Measurements from ENCODE around the gene ZC3HAV1.
"Not testable (repeated sequence)": the region's sequence is repeated elsewhere in the genome, so short reads cannot be mapped to it uniquely, and the experiment has no call there.

ZC3HAV1 gene

DNA sequence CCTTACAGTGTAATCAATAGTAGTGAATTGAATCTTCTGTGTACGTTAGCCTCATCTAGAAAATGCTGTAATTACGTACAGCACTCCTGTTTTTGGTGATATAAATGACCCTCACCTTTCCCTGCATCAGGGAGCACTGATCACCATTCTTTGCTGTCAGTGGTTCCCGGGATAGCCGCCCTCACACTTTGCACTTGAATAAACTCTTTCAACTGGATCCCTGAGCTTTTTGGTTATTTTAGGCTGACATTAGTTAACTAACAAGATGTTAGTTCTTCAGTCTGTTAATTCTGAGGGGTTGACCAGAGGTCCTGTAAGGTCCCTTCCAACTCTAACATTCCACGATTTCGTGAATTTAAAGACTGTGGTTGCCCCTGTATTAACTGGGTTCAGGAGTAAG, 23.4 kb upstream of the ZC3HAV1 start:
- DNase-seq (ENCODE audit: low read depth, low spot score): no peak
- peak overlapping the region; percentile 78 for H3K4me3 ChIP-seq (ENCODE audit: low read depth, low read length)
- in situ Hi-C loops (cut with HindIII; ENCODE audit: low sequenced_read_pairs): no loop called here
- TF ChIP-seq, protein P1, sequence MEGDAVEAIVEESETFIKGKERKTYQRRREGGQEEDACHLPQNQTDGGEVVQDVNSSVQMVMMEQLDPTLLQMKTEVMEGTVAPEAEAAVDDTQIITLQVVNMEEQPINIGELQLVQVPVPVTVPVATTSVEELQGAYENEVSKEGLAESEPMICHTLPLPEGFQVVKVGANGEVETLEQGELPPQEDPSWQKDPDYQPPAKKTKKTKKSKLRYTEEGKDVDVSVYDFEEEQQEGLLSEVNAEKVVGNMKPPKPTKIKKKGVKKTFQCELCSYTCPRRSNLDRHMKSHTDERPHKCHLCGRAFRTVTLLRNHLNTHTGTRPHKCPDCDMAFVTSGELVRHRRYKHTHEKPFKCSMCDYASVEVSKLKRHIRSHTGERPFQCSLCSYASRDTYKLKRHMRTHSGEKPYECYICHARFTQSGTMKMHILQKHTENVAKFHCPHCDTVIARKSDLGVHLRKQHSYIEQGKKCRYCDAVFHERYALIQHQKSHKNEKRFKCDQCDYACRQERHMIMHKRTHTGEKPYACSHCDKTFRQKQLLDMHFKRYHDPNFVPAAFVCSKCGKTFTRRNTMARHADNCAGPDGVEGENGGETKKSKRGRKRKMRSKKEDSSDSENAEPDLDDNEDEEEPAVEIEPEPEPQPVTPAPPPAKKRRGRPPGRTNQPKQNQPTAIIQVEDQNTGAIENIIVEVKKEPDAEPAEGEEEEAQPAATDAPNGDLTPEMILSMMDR (IDR thresholded peaks at IDR 0.05; ENCODE audit: low read depth, low read length): no peak

DNA sequence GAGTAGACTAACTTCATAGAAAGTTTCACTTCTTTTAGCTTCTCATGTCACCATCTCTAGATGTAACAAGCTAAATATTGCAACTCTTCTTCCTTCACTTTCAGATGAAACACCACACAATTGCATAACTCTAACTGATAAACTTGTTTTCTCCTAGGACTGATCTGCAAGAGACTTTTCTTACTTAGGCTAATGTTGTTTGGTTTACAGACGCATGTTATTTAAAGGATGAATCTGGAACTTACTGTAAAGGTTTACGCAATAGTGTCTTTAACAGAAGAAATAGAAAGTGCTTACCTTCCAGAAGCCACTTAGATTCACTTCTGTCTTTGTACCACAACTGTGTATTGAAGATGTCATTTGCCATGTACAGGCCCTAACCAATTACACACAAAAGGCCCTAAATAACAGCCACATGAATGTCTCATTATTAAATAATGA, 22.1 kb upstream of the ZC3HAV1 start:
- TF ChIP-seq, protein P1 (IDR thresholded peaks at IDR 0.05; ENCODE audit: low read depth, low read length): no peak
- in situ Hi-C loops (cut with HindIII; ENCODE audit: low sequenced_read_pairs): no loop called here
- no peak for DNase-seq (ENCODE audit: low read depth, low spot score)
- no peak overlapping the region for H3K4me3 ChIP-seq (ENCODE audit: low read depth, low read length)

DNA sequence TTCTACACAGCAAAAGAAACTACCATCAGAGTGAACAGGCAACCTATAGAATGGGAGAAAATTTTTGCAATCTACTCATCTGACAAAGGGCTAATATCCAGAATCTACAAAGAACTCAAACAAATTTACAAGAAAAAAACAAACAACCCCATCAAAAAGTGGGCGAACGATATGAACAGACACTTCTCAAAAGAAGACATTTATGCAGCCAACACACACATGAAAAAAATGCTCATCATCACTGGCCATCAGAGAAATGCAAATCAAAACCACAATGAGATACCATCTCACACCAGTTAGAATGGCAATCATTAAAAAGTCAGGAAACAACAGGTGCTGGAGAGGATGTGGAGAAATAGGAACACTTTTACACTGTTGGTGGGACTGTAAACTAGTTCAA, 20.3 kb upstream of the ZC3HAV1 start:
- in situ Hi-C loops (cut with HindIII; ENCODE audit: low sequenced_read_pairs); DNase-seq (ENCODE audit: low read depth, low spot score); H3K4me3 ChIP-seq (ENCODE audit: low read depth, low read length): not testable (repeated sequence)

DNA sequence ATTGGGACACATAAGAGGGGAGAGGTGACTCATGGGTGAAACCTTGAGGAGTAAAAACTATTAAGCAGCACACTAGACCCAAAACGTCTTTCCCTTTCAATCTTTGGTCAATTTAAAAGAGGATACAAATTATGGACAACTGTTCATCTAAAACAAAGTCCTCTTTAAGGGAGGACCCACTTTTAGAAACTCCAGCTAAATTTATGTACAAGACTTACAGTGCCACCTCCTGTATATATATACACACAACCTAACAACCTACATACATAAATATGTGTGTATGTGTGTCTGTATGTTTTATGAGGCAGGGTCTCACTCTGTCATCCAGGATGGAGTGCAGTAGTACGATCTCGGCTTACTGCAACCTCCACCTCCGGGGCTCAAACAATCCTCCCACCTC, 18.1 kb upstream of the ZC3HAV1 start:
- in situ Hi-C loops (cut with HindIII; ENCODE audit: low sequenced_read_pairs): no loop called here
- peak; percentile 40 for DNase-seq (ENCODE audit: low read depth, low spot score)
- TF ChIP-seq, protein P1 (IDR thresholded peaks at IDR 0.05; ENCODE audit: low read depth, low read length): peak; percentile 21
- no peak overlapping the region for H3K4me3 ChIP-seq (ENCODE audit: low read depth, low read length)

DNA sequence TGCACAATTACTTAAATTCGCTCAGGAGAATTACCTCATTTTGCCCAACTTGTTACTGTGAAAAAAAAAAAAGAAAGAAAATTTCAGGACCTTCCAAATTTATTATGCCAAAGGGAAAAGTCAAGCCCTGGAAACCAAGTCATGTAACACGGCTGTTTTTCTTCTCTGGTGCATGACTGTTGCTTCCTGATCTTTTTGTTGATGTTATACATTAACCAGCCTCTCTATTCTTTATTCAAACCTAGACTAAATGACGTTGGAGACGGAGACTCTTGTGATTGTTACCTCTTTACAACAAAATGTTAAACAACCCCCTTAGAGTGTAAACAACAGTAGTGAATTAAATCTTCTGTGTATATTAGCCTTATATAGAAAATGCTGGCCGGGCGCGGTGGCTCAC, 16.1 kb upstream of the ZC3HAV1 start:
- in situ Hi-C loops (cut with HindIII; ENCODE audit: low sequenced_read_pairs): no loop called here
- no peak for DNase-seq (ENCODE audit: low read depth, low spot score)
- H3K4me3 ChIP-seq (ENCODE audit: low read depth, low read length): no peak overlapping the region
- TF ChIP-seq, protein P1 (IDR thresholded peaks at IDR 0.05; ENCODE audit: low read depth, low read length): no peak

DNA sequence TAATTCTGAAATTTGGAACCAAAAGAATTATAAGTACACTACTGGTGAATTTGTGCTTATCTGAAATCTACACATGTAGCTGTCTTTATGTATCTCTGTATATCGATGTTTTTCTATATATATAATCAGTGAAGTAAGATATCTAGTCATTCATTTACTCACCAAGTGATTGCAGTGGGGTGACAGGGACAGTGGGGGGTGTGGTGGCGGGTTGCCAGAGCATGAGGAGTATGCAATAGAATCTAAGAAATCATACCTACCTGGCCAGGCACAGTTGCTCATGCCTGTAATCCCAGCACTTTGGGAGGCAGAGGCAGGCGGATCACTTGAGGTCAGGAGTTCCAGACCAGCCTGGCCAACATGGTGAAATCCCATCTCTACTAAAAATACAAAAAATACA, 15.5 kb upstream of the ZC3HAV1 start:
- H3K4me3 ChIP-seq (ENCODE audit: low read depth, low read length); DNase-seq (ENCODE audit: low read depth, low spot score); in situ Hi-C loops (cut with HindIII; ENCODE audit: low sequenced_read_pairs): not testable (repeated sequence)

DNA sequence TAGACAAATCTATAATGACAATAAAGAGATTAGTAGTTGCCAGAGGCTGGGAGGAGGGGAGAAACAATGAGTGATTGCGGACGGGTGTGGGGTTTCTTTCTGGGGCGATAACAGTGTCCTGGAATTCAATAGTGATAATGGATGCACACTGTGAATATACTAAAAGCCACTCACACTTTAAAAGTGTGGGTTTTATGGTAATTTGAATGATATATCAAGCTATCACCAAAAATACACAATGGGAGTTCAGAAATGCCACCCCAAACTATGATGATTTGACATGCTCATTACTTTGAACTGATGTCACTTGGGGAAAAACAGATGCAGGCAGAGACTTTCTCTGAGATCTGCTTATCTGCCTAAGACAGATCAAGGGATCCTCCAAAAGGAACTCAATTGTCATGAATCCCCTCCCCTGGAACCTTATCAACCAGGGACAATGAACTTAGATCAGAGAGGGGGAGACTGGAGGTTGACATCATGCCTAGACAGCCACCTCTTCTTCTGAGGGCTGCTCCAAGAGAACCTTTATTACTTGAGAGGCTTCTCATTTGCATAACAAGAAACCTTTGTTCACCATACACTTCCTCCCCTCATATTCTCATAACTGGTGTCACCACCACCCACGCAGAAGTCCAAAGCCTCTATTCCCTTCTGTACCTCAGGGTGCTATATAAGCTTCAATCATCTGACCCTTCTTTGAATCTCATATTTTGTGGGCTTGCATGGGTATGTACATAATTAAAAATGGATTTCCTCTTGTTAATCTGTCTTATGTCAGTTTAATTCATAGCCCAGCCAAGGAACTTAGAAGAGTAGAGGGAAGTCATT, 14.8 kb upstream of the ZC3HAV1 start:
- TF ChIP-seq, protein P1 (IDR thresholded peaks at IDR 0.05; ENCODE audit: low read depth, low read length): no peak
- in situ Hi-C loops (cut with HindIII; ENCODE audit: low sequenced_read_pairs): no loop called here

More for the DNA sequence above, 14.8 kb upstream of the ZC3HAV1 start:
- H3K4me3 ChIP-seq (ENCODE audit: low read depth, low read length): no peak overlapping the region
- DNase-seq (ENCODE audit: low read depth, low spot score): no peak

All from astrocyte of the spinal cord (primary cell).